Hematopoietic multipotent progenitor cell treated with erythropoietin and hydrocortisone succinate and interleukin-3 and kit ligand, for 15 days (in vitro differentiated cells): ENCODE measurements around the gene TBCCD1.
A peak's percentile ranks its signal among the peaks of the same experiment; 100 is the strongest.
"Not testable (repeated sequence)": the region's sequence is repeated elsewhere in the genome, so short reads cannot be mapped to it uniquely, and the experiment has no call there.

Experiments used
- DNase-seq: peaks from one replicate; pipeline ENCODE4 v3.0.0-alpha.2; 2015; ENCODE audit warnings: low spot score

TBCCD1 gene

GRCh38 chr3:186596568-186597287, 29.6 kb upstream of the TBCCD1 start:
- no peak for DNase-seq

DNA sequence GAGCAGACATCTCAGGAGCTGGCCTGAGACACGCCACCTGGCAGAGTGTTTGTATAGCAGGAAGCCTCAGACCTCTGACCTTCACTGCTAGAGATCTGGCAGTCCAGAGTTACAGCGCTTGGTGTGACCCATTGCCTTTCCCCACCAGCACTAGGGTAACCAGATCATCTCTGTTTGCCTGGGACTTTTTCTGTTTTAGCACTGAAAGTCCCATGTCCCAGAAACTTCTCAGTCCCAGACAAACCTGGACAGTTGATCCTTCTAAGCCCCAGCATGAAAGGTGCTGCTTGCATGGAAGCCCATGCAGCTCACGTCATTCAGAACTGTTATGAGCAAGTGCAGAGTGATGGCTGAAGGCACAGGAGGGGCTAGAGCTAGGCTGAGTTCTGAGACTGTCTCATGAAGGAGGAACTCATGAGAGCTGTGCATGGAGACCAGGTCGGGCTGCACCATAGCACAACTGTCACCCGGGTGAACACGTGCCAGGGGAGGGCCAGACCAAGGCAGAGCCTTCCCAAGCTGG, 27.5 kb upstream of the TBCCD1 start:
- DNase-seq: no peak

GRCh38 chr3:186593862-186594261, 26.7 kb upstream of the TBCCD1 start:
- no peak for DNase-seq

DNA sequence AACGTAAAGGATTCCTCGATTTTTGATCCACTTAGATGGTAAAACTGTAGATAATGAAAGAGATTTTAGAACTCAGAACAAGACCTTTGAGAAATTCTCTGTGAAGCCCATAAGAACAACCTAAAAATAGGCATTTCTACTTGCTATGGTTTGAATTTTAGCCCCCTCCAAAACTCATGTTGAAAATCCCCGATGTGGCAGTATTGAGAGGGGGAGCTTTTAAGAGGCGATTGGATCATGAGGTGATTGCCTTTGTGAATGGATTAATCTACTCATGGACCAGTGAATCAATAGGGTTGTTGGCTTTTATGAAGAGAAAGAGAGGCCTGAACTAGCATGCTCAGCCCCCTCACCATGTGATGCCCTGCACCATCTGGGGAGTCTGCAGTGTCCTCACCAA, 25.5 kb upstream of the TBCCD1 start:
- no peak for DNase-seq

DNA sequence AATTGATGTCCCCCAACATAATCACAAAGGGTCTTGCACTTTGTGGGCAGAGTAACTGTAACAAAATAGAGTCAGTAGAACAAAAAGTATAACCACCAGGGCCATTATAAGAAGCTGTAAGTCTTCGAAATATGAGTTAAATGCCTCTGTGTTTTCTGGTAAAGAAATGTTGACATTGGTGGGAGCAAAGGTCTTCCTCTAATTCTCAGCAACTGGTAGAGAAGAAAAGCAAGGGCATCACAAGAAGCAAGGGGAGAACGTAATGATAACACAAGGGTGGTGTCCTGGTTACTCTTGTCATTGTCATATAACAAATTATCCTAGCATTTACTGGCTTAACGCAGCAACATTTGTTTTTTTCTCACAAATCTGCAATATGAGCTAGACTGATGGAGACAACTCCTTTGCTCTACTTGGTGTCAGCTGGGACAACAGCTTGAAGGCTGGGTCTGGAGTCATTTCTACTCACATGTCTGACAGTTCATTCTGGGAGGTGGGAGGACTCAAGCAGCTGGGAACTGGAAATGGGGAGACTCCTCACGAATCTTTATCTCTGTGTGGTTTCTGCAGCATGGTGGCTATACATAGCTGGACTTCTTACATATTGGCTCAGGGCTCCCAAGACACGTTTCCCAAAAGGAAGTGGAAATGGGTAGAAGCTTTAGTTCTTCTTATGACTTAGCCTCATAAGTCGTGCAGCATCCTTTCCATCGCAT, 23.6 kb upstream of the TBCCD1 start:
- DNase-seq: no peak

DNA sequence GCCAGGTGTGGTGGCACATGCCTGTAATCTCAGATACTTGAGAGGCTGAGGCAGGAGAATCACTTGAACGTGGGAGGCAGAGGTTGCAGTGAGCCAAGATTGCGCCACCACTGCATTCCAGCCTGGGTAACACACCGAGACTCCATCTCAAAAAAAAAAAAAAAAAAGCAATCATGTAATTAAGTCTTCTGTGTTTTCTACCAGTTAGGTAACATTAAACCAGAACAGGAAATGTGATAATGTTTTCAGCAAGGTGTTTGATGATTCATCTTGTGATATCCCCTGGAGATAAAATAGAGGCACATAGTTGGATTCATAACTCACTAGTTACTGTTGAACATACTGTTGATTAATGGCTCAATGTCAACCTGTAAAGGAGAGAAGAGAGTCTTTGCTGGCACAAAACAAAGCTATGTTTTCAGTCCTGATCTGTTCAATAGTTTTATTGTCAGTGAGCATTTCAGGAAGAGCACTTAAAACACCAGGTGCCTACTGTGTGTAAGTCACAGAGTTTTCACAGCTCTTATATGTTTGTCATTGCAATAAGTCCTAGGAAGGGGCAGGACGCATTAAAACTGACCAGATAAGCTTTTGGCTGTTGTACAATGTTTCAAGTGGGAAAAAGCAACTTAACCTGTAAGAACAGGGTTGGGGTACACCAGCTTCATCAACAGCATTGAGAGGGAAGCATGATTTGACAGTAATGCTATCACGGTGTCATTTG, 22.9 kb upstream of the TBCCD1 start:
- no peak for DNase-seq

GRCh38 chr3:186589121-186589520, 22.0 kb upstream of the TBCCD1 start:
- DNase-seq: no peak

DNA sequence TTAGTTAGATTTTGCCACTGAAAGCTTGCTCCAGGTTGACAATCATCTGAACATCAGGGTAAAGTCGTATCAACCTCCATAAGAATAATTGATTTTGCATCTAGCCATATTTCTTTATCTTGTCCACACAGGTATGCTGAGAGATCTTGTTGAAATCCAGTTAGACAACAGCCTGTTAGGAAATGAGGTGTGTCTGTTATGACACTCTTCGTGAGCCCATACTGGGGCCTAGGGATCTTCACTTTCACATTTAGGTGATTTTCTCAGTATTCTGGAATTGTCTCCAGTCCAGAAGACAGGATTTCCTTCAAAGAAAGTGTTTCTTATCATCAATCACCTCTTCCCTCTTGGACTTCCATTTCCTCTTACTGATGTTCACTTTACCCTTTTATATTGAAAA, 21.5 kb upstream of the TBCCD1 start:
- DNase-seq: no peak

- no peak for DNase-seq
These were observed 20.0 kb upstream of the TBCCD1 start for GRCh38 chr3:186587183-186587582.

- not testable (repeated sequence) for DNase-seq
These were observed 19.1 kb upstream of the TBCCD1 start for GRCh38 chr3:186586245-186586644.

- no peak for DNase-seq
These were observed 16.7 kb upstream of the TBCCD1 start for GRCh38 chr3:186583831-186584230.

GRCh38 chr3:186582541-186582940, 15.4 kb upstream of the TBCCD1 start:
- no peak for DNase-seq

DNA sequence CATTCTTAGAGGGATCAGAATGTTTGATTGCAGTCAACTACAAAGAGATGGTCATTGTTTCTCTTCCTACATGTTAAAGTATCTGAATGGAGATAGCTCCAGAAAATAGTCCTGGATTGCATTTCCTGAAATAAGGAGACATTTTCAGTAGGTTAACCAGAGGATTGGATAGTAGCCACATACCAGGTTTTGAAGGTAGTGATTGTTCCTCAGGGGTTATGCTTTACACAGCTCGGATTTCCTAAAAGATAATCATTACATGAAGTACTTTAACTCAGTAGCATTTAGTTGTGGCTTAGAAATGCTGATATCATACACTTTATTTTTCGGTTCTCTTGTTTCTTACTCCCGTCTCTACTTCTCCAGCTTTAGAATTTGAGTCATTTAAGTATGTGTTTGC, 13.6 kb upstream of the TBCCD1 start:
- DNase-seq: no peak

DNA sequence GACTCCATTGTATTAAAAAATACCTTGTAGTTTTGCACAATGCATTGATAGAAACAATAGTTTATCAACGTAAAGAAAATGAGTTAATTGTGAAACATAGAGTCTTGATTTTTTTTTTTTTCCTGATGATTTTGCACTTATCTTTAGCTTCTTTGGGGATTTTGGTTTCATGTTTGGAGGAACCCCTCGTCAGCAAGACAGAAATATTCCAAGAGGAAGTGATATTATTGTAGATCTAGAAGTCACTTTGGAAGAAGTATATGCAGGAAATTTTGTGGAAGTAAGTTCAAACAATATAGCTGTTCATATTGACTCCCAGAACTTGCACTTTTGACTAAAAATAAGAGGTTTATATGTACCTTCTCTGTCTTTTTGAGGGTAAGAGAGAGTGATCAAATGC, 10.4 kb upstream of the TBCCD1 start:
- no peak for DNase-seq

DNA sequence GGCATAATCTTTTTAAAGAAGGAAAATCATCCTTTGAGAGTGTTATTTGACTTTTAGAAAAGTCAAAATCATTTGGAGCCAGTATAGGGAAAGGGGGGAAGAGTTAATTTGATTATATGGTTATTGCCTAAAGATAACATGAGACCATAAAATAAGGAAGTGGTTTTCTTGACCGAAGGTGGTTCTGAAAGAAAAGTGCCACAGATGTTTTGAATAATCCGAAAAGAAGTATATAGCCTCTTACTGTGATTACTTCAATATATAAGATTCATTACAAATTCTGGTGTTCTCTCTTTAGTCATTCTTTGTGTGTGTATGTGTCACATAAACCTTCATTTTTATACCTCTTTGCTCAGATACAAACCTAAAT, 4.5 kb upstream of the TBCCD1 start:
- DNase-seq: no peak

- DNase-seq: no peak
These were observed 4.0 kb upstream of the TBCCD1 start for GRCh38 chr3:186570941-186571643.

GRCh38 chr3:186570096-186570940, 3.2 kb upstream of the TBCCD1 start, which contains the start of gene DNAJB11:
TSS of gene DNAJB11 (plus strand) at chr3:186570720. CDS start at chr3:186570898, 178 bp downstream.
- peak; percentile 99 for DNase-seq

DNA sequence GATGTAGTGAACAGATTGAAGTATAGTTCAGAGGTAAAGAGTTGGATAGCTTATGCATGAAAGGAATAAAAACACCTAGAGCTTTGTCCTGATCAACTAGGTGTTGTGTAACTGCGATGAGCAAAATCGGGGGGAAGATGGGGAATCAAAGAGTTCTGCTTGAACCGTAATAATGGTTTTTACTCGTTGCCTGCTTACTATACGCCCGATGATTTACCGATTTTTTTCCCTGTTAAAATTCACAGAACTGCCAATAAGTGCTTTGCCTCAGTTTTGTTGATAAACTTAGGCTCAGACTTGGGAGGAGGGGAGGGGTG, 2.6 kb upstream of the TBCCD1 start:
- no peak for DNase-seq

DNA sequence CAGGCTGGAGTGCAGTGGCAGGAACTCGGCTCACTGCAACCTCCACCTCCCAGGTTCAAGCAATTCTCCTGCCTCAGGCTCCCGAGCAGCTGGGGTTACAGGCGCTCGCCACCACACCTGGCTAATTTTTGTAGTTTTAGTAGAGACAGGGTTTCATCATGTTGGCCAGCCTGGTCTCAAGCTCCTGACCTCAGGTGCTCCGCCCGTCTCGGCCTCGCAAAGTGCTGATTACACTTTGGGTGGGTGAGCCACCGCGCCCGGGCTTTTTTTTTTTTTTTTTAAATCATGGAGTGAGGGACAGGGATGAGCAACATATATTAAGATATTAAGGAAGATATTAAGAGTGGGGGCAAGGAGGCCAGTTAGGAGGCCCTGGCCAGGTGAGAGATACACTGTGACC, 2.2 kb upstream of the TBCCD1 start:
- DNase-seq: peak; percentile 27

DNA sequence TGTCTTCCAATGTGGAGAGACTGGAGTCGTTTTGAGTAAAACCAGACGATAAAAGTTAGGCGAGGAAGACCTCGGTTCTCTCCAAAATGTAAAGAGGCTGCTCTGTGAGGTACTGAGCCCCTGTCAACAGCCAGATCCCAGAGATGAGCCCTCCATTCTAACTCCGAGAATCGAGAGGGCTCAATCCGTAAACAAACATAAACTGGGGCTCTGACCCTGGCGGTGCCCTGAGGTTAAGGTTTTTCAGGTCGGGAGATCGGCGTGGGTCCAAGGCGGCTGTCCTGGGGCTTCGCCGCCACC, 417 bp downstream of the TBCCD1 start:
- no peak for DNase-seq

DNA sequence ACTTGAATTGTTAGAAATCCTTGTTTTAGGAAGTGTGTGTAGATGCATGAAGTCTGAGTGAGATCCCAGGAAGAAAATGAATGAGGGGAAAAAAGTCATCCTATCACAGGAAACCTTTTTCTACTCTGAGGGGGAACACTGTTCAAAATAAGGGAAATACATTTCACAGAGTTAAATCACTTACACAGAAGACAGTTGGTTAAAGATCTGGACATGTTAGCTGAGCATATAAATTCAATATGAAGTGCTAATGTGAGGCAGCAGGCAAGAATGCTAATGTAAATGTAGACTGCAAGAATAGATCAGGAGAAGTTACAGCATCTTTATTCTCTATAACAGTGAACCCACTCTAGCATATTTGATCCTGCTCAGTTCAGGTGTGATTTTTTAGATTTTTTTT, 2.6 kb downstream of the TBCCD1 start:
- DNase-seq: no peak
